ENCODE data around the gene NPHP4.

Gene NPHP4

DNA sequence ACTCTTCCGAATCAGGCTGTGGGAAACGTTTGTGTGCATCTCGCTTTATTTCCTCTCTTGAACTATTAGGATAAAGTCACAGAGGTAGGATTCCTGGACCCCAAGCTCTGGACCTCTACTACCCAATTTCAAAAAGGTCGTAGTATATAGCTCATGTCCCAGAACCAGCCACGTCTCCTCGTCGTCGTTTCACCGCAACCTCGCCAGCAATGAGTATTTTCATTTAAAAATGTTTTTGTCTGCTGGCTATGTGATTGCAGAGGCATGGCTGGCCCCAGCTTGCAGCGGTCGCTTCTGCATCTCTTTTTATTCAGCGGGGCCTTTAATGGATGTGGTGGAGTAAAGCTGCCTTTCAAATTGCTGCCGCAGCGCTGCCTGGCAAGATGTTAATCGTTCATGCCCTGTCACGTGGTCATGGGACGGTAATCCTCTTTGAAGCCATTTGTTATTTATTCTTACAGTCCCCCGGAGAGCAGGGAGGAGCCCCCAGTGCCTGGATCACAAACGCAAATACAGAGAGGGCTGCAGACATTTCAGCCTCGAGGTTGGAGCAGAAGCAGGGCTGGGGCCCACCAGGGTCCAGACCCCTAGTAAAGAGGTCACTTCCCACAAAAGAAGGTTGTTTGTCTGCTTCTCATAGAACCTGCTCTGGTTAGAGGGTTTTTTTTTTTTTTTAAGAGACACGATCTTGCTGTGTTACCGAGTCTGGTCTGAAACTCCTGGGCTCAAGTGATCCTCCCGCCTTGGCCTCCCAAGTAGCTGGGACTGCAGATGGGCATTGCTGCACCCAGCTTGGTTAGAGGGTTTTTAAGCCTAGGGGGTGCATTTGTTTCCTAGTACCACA lies 11.6 kb upstream of the NPHP4 start:
- no peak for DNase-seq

DNA sequence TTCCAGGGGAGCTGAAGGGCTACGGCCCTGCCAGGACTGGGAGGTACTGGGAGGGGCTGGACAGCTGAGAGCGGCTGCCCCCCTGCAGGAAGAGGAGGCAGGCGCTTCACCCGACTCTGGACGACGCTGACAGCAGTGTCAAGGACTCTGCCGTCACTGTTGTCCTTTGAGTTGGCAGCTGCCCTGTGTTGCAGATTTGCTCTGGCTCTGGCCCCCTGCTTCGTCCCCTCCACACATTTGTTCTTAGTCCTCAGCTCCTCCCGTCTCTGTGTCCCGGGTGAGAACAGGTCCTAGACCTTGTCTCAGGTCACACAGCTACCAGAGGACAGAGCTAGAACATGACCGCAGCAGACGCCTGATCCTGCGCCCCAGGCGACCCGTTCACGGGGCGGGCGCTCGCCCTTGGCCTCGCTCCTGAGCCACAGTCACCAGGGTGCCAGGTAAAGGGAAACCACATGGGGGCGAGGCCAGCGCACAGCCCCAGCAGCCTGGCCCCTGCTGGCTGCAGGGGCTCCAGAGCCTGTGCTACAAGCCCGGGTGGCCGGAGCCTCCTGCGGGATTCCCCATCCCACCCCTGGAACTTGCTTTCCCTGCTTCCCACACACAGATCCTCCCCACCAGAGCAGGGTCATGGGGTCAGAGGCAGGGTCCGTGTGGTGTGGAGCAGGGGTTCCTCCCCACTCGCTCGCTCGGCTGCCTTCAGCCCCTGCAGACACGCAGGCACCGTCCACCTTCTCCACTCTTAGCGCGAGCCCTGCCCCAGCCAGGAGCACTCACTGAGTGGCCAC lies 10.7 kb upstream of the NPHP4 start:
- no peak for DNase-seq

DNA sequence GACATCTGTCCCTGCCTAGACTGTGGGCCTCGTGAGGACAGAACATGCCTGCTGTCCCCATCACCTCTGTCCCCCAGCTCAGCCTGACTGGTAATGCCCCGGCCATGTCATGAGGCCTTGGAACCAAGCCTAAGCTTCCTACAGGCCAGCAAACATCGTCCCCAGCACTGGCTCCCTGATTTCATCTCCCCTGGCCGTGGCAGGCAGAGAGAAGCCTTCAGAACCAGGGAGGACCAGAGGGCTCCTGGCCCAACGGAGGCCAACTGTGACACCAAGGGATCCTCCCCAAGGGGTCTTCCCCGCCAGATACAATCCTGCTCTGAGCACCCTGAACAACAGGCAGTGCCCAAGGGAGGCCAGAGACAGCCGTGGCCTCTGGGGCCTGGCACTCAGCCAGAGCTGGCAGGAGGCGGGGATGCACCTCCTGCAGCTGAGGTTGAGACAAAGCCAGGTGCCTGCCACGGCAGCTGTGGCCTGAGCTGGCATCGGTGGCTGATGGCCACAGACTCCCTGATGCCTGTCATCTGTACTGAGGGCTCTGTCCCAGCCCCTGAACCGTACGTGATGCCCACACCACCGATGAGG lies 9.9 kb upstream of the NPHP4 start:
- no peak for DNase-seq

DNA sequence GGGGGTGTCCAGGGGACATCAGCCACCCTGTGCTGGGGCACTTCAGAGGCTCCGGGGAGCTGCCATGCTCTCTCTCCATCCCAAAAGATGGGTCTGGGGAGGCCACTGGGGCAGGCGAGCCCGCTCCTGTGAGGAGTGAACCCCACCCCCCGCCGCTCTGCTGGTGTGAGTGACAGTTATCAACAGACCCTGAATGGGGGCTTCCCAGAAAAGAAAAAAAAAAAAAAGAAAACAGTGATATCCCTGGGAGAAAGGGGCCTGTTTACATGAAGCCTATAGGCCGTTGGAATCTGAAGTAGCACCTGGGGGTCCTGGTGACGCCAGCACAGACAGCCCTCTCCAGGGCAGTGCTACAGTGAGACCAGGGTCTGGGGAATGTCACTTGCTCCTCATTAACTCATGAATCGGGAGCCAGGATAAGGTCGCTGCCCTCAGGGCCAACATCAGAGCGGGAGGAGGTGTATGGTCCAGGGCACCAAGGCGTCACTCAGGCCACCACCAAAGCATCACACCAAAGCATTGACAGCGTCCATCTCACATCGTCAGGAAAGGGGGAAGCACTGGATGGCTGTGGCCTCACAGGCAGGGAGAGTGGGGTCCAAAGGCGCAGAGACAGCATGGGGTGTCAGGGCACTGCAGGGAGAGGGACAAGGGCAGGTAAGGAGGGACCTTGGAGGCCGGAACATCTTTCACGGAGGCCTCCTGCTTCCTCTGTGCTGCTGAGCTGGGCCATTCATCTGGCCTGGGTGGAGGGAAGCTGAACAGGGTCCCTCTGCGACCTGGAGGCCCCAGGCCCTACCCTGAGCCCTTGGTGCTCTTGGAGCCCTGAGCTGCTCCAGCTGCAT lies 8.4 kb upstream of the NPHP4 start:
- DNase-seq, result no peak

DNA sequence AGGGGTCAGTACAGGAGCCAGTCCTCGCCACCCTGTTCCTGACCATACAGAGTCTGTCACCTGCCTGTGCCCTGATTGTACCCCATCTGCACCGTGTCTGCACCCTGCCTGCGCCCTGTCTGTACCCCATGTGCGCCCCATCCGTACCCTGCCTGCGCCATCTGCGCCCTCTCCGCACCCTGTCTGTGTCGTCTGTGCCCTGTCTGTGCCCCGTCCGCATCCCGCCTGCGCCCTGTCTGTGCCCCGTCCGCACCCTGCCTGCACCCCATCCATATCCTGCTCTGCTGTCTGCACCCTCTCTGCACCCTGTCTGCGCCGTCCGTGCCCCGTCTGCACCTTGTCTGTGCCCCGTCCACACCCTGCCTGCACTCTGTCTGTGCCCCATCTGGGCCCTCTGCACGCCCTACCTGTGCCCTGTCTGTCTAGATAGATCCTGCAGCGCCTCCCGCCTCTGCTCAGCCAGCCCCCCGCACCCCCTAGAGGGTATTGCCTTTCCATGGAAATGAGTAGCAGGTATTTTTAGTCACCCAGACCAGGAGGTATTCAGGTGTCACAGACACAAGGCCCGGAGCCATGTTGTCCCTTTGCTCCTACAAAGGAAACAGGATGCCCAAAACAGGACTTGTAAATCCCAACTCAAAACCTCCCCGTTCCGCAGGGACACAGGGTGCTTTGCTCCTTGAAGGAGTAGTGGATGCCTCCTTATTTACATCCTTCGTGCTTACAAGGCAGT lies 7.7 kb upstream of the NPHP4 start:
- no peak for DNase-seq

DNA sequence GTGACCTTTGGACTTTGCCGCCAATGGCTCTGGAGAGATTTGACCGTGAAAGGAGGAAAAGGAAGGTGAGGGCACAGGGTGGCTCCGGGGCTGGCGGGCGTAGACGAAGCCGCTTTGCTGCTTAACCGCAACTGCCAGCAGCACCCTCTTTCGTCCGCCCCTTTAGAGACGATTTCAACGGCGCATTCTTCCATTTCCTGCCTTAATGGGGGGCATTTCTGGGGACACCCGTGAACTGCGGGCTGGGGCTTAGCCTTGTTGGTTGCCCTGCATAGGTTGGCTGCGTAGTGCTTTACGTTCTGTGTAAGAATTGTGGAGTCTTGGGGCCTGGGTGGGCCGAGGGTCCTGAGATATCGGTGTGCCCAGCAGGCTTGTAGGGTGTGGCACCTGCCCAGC lies 6.7 kb upstream of the NPHP4 start:
- DNase-seq, result no peak

DNA sequence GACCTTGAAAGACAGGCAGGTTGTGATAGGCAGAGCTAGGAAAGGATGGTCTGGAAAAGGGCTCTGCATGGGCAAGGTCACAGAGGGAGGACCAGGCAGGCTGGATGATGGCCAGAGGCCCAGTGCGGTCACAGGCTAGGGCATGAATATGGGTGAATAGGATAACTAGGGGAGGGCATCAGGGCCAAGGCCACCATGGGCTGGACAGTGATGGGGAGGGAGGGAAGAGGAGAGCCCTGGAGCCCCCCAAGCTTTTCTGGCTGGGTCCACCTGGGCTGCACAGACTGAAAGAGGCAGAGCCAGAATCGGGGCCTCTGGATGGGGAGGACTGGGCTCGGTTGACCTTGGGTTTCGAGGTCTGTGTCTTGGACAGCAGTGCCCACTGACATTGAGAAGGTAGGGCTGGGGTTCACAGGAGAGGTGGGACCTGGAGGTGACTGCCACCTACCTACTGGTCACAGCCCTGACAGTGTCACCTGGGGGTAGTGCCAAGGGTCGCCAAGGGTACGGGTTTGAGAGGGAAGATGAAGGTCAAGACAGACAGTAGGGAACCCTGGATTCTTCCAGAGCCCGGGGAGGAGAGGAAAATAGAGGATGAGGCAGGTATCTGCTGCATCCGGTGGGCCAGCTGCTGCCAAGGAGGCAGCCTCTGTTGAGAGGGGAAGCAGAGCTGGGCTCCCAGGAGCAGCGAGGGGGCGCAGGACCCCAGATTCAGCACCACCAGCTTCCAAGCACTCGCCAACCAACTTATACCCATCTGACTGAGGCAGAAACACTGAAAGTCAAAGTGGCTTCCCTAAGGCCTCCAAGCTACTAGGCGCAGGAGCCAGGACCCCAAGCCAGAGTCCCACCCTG lies 6.1 kb upstream of the NPHP4 start:
- no peak for DNase-seq

DNA sequence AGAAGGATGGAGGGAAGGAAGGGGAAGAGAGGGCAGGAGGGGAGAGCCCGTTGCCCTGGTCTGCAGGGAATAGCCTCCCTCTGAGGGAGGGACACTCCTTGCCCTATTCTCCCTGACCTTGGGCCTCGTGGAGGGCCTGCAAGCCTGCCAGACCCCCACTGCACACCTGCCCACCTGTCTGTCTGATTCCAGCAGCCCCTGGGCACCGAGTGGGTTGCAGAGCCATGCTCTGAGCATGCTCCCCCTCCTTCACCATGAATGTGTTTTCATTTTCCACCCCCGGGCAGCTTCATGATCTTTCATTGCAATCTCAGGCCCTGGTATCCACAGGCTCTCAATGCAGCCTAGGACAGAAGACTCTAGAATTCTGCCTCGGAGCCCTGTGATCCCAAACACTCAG lies 5.1 kb upstream of the NPHP4 start:
- no peak for DNase-seq

DNA sequence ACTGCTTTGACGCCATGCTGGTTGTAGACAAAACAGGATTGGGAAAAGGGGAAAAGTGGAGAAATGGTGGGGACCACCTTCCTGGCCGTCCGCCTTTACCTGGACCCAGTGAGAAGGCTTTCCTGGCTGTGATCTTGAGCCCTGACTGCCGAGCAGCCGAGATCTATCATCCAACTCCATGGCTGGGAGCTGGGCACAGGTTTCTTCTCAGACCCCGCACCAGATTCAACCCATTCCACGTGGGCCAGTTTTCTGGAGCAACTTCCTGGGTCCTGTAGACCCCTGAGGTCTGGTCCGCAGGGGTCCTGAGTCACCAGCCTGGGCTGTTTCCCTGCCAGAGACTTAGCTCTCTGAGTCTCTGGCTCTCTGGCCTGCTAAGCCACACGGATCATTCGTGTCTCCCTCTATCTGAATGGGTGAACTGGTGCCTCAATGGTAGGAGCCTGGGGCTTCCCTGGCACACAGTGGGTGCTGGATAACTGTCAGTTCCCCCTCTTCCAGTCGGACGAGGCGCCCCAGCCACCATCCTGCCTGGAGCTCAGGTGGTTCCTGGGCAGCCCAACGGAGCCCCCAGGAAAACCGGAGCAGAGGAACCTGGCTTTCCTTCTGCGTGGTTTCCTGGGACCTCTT lies 4.5 kb upstream of the NPHP4 start:
- DNase-seq, result no peak

DNA sequence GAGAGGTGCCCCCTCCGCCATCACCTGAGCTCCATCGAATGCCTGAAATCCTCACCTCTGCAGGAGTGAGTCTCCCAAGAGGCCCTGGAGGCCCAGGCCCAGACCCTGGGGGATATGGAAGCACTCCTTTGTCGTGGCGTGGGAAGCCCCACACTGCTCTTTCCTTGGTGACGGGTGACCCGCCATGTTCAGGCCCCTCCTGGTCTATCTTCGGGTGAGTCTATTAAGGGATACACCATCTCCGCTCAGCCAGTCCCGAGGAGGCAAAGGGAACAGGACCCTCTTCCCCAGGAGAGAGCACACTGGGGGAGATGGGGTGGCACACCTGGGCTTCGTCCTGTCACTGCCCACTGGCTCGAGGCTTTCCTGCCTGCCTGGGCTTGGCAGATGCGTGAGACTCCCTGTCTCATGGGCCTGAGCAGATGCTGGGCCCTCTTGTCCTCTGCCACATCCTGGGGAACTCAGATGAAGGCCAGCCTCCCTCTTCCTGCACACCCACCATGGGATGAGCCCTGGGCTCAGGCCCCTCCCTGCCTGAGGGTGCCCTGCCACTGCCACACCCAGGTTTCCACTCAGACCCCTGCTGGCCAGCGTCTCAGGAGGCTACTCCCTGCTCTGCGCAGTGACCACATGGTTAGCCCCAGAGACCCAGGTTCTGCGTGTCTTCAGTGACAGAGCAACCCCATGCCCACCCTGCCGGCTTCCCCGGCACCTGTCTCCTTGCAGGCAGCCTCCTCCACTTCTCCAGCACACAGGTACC lies 3.8 kb upstream of the NPHP4 start:
- no peak for DNase-seq

DNA sequence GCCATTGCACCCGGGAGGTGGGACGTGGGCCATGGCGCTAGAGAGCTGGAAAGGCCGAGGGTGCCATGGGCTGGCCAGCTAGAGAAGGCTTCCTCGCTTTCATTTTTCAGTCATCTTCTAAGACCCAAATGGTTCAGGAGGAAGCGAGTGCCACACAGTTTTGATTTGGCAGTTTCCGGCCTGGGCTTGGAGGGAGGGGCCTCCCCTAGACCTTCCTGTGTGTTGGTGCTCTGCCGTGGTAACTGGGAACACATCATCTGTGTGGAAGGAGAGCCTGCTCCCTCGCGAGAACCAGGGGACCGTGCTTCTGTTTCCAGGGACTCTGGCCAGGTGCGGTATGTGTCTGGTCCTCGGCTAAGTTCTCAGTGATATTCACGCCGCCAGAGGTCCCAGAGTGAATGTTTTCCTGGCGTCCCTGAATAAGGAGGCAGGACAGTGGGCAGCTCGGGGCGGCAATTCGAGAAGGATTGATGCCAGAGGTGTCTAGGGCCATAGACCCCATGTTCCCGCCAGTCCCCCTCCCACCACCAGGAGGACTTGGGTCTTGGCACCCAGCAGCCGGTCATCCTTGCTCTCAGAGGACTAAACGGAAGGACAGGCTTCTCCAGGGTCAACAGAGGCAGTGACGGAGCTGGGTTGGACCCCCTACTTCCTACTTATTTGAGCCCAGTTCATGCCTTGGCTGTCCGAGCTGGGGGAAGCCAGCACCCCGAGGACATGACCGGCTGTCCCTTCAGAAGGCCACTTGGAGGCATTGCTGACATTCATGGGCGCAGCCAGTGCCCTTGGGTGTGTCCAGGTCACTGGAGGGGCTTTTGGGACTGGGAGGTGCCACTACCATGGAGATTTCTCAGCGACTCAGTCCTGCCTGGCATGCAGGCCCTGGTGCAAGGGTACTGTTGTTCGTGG lies 2.7 kb upstream of the NPHP4 start:
- peak; percentile 56 for DNase-seq

DNA sequence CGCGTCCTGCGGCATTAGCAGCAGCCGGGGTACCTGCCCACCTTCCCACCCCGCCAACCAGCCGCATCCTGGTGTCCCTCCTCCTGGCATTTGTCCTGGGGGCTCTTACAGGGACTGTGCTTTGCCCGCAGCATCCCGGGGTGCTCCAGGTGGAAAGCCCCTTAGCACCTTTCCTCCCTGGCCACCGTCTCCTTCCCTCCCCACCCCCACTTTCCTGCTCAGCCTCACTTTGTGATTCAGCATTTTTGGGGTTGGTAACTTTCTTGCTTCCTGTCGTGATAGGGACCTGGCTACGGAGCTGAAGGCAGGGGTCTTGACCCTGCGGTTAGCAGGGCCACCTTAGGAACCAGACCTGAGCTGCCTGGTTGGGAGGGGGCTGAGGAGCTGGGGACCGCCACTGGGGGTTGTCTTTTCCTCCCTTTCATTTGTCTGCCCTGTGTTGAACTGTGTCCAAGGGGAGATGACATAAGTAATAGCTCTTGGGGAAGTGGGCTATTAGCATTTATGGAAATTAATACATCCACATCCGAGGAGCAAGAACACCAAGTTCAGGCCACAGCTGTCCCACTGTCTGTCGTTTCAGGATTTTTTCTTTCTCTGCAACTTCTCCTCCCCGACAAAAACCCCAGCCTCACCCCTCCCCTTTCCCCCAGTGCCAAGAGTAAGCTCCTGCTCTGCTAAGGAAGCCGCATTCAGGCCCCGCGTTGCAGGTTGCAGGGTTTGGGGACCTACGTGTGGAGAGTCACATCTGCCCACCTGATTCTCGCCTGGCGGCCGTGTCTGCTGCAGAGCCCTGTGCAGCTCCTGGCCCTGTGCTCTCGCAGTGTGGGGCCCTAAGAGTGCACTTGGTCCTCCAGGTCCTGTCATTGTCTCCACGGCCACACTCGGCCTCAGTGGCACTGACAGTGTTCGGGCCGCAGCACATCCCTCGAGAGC lies 1.6 kb upstream of the NPHP4 start:
- DNase-seq, result peak; percentile 28

DNA sequence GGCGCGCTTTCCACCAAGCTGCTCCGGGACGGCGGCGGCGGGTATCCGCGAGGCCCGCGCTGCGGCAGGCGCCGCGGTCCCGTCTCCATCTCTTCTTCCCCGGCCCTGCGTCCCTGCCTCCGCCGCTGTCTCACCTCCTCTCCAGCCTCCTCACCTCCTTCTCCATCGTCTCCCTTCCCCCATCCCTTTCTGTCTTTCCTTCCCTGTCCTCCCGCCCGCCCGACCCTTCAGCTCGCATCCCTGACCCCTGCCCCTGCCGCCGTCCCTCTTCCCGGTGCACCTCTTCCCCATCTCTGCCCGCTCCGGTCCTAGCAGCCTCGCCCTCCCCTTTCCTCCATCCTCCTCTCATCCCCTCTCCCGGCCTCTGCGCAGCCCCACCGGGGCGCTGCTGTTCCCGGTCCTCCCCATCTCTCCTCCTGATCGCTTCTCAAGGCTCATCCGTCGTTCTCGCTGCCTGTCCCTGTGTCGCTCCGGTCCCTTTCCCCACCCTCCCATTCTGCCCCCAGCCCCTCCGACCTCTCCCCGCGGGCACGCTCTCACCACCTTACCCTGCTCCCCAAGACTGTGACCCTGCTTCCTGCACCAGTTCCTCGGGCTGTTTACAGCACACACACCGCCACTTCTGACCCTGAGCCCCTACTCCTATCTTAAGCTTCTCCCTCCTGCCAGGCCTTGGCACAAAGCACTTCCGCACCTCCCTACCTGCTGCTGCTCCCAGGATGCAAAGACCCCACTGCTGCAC lies 760 bp upstream of the NPHP4 start:
- no peak for DNase-seq

DNA sequence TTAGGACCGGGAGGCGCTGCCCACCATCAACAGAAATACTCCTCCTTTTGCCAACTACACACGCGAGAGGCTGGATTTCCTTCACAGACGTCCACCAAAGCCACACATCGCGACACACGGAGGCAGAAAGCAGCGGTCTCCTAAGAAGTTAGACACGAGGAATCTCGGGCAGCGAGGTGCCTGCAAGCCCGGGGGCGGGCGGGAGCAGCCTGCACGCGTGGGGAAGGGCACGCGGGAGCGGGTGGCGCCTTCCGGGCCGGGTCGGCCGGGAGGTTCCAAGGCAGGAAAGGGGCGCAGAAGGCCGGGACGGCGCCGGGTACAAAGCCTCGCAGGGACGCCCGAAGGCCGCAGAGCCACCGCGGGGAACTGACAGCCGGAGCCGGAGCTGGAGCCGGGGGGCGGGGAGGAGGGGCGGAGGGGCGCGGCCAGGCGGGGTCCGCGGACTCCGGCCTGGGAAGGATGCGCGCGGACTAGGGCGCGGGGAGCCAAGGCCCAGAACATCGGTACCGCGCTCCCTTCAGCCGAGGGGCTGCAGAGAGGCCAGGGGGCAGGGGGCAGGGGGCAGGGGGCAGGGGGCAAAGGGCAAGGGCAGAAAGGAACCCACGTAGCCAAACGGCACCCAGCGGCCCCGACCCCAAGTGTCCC lies 722 bp downstream of the NPHP4 start:
- peak; percentile 21 for DNase-seq

DNA sequence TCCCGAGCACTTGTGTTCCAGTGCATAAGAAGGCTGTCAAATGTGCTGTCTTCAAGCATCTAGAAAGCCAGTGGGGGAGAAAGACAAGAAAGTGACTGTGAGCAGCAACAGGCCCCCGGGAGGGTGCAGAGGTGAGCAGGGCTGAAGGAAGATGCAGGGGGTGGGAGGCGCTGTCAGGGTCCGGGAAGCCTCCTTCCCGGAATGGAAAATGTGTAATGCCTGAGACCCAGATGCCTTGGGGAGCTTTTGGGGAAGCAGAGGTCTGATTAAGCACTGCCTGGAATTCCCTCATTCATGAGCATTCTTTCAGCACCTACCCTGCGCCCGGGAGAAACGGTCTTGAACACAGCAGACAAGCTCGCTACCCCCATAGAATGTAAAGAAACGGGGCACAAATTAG lies 1.3 kb downstream of the NPHP4 start:
- no peak for DNase-seq

DNA sequence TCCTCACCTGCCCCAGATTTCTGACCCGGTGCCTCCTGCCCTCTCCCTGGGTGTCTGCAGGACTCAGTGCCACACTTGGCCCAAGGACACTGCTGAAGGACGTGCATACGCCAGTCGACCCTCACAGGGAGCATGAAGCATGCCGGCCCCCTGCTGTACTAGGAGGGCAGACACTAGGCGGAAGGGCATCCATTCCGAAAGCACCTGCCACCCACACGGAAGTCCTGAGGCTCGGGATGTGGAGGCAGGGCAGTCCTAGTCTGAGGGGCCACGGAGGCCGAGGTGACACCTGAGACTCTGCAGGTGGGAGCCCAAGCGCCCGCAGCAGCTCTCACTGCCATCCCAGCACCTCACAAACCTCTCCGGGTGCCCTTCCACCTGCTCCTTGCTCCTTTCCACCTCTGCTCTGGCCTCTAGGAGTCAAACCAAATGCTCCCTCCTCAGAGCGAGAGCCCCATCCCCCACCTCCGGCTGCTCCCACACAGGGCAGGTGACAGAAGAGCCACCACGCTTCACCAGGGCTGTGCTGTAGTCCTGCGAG lies 2.4 kb downstream of the NPHP4 start:
- DNase-seq, result no peak

Measured in suppressor macrophage treated with lipopolysaccharide for 4 hours (primary cell).